Kidney epithelial cell (primary cell): ENCODE measurements around the gene PBX1. TPM values are rescaled to one million over a fixed set of nuclear protein-coding genes. Genes with fewer than 3 reads are reported as not detected.

Source experiments
- DNase-seq: peaks from one replicate; pipeline ENCODE4 v3.0.0-alpha.2; 2010; ENCODE audit warnings: low read depth
- H3K27me3 ChIP-seq: 2 replicates; pipeline ENCODE4 v1.6.0; 2011; ENCODE audit warnings: low read length; ENCODE audit not compliant: control insufficient read depth, insufficient read depth
- H3K36me3 ChIP-seq: 2 replicates; pipeline ENCODE4 v1.5.1; 2011; ENCODE audit warnings: low read length; ENCODE audit not compliant: control insufficient read depth, insufficient read depth
- H3K4me3 ChIP-seq: 2 replicates; pipeline ENCODE4 v1.5.1; 2011; ENCODE audit warnings: low read depth, mild to moderate bottlenecking, control low read depth, low read length
- CTCF ChIP-seq: IDR thresholded peaks from 2 replicates; pipeline ENCODE4 v1.5.1; 2011; ENCODE audit warnings: mild to moderate bottlenecking, moderate library complexity, low read length, control low read depth, inconsistent platforms; ENCODE audit not compliant: insufficient read depth, poor library complexity, severe bottlenecking
- total RNA-seq: library from RNA; depleted of rRNA; stranded (reverse); fragments of >200 nt; gene quantifications from 2 replicates; pipeline ENCODE4 v1.2.3, GENCODE V29; 2015

The PBX1 gene
- total RNA-seq, 1 donor from 2014 or later = 5.7 TPM

GRCh38 chr1:164583196-164583595 lies 24.2 kb downstream of the PBX1 start:
- H3K4me3 ChIP-seq = no peak overlapping the region
- H3K36me3 ChIP-seq = no peaks in the 10 kb centered on the region
- H3K27me3 ChIP-seq = no peaks in the 10 kb centered on the region
- no peak for DNase-seq
- TF ChIP-seq CTCF = no peak

- no peak for DNase-seq
- no peak for TF ChIP-seq CTCF
- Histone ChIP-seq H3K27me3 (no peaks in the 10 kb centered on the region), H3K36me3 (no peaks in the 10 kb centered on the region), H3K4me3 (no peak overlapping the region)
These were observed 25.0 kb downstream of the PBX1 start for GRCh38 chr1:164583835-164584539.

GRCh38 chr1:164586591-164586990 lies 27.6 kb downstream of the PBX1 start:
- TF ChIP-seq CTCF = no peak
- Histone ChIP-seq H3K27me3 (no peaks in the 10 kb centered on the region), H3K36me3 (no peaks in the 10 kb centered on the region), H3K4me3 (no peak overlapping the region)
- no peak for DNase-seq

GRCh38 chr1:164587617-164588501 lies 28.9 kb downstream of the PBX1 start:
- Histone ChIP-seq H3K36me3 (no peaks in the 10 kb centered on the region), H3K4me3 (no peak overlapping the region), H3K27me3 (no peaks in the 10 kb centered on the region)
- TF ChIP-seq CTCF = no peak
- no peak for DNase-seq

GRCh38 chr1:164588516-164589341 lies 29.7 kb downstream of the PBX1 start:
- DNase-seq = no peak
- H3K36me3 ChIP-seq = no peaks in the 10 kb centered on the region
- TF ChIP-seq CTCF = no peak
- H3K27me3 ChIP-seq = no peaks in the 10 kb centered on the region
- H3K4me3 ChIP-seq = no peak overlapping the region
